Activated T-helper 17 cell treated with anti-CD3 and anti-CD28 coated beads, Interleukin-2, amount 50 U/mL, for 72 hours (primary cell): ENCODE measurements around the gene C11orf91. TPM values are rescaled to one million over a fixed set of nuclear protein-coding genes. Genes with fewer than 3 reads are reported as not detected.

Experiments
- total RNA-seq, 2 donors: library from RNA; stranded (reverse); gene quantifications; one replicate each; pipeline ENCODE4 v1.2.3, GENCODE V29; 2022

The C11orf91 gene
- total RNA-seq, 2 donors from 2014 or later: not detected

Other genes starting within 250 kb of the C11orf91 start
- 100 to 1,000 TPM in 1 of 2 donors, 10 to 100 TPM in 1; 78.1 to 147 TPM for gene CD59, start 35.6 kb upstream of the C11orf91 start, total RNA-seq
- gene FBXO3, start 73.7 kb upstream of the C11orf91 start, total RNA-seq: 10 to 100 TPM; 13.4 to 14.0 TPM
- gene LMO2, start 191.2 kb upstream of the C11orf91 start, total RNA-seq: not detected